Thyroid gland (tissue), 4 donors: ENCODE measurements around the gene ZGPAT.

ENCODE experiments used
- CTCF ChIP-seq, 6 experiments: fragments of 200-600 bp in 3 of 6; fragments of 450-650 bp in 3 of 6; sonication (generic) in 3 of 6; IDR thresholded peaks; one replicate each; pipeline ENCODE4 v1.5.1; 2016 to 2019; ENCODE audit warnings: antibody characterized with exemption in 6 of 6, mild to moderate bottlenecking in 2 of 6, inconsistent platforms in 1 of 6, moderate library complexity in 1 of 6
- POLR2A ChIP-seq, 2 donors: fragments of 450-650 bp; IDR thresholded peaks; one replicate each; pipeline ENCODE4 v1.6.1; 2017; ENCODE audit warnings: antibody characterized with exemption in 2 of 2, mild to moderate bottlenecking in 2 of 2, moderate library complexity in 1 of 2

- TF ChIP-seq POLR2A (IDR thresholded peaks at IDR 0.05) (no peak), CTCF (IDR thresholded peaks at IDR 0.05) (no peak)
Measured at GRCh38 chr20:63678667-63679465, 29.0 kb upstream of the ZGPAT start.
